Heart left ventricle (tissue), 13 donors: ENCODE data around the gene SP5.

Source experiments
- POLR2A ChIP-seq, 2 donors: fragments of 450-650 bp; IDR thresholded peaks; one replicate each; pipeline ENCODE4 v1.6.1; 2017; ENCODE audit warnings: antibody characterized with exemption in 2 of 2, mild to moderate bottlenecking in 2 of 2, moderate library complexity in 2 of 2
- TF ChIP-seq, protein P1 (sequence below), 12 donors: fragments of 200-600 bp; sonication (generic) in 4 of 12; IDR thresholded peaks; one replicate each; pipeline versions ENCODE4 v1.5.0 to v1.8.0; 2018 to 2022; ENCODE audit warnings: antibody characterized with exemption in 12 of 12, mild to moderate bottlenecking in 5 of 12
- donor health status: ischemic (EF 13 %, LVEDD 7.1; RV severe dilation, severe dysfunction).
- donor health status: DM: no; HTN: yes; CAD: no.
- donor health status: DM: no; HTN: no; CAD: no.
- donor health status: ischemic (EF 25% LVEDD 6.9; RV normal size, moderate dysfunction).
- donor health status: ischemic (EF 25% LVEDD 5.7; RV mildly dilated, moderate dysfunction).
- donor health status: ischemic (EF 35%, LVEDD 5.7; RV mildly dilated, moderate dysfunction).
- donor health status: nonischemic (EF 11% LVEDD 7.7; RV severe dilation, severe dysfunction).
- donor health status: DM: yes; HTN: yes; CAD: no.
- donor health status: PGD.
- donor health status: ischemic (EF 29% LVEDD 5.4; RV normal size, mild dysfunction).
- donor health status: nonischemic (EF 23%, LVEDD 6.1; RV moderate dilation, normal function).

DNA sequence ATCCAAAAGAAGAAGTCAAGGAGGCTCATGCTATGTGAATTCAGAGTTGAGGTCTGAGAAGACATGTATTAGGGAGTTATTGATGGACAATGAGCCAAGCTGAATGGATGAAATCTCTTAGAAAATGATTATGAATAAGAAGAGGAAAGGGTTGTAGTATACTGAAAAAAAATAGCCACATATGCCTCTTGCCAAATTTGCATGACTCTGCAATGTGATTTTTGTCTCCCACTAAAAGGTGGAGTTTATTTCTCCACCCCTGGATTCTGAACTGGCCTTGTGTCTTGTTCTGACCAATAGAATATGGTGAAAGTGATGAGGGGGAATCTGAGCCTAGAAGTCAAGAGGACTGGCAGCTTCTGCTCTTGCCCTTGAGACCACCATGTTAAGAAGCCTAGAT, 46.4 kb downstream of the SP5 start:
- no peak for TF ChIP-seq POLR2A (IDR thresholded peaks at IDR 0.05)
- TF ChIP-seq, protein P1, sequence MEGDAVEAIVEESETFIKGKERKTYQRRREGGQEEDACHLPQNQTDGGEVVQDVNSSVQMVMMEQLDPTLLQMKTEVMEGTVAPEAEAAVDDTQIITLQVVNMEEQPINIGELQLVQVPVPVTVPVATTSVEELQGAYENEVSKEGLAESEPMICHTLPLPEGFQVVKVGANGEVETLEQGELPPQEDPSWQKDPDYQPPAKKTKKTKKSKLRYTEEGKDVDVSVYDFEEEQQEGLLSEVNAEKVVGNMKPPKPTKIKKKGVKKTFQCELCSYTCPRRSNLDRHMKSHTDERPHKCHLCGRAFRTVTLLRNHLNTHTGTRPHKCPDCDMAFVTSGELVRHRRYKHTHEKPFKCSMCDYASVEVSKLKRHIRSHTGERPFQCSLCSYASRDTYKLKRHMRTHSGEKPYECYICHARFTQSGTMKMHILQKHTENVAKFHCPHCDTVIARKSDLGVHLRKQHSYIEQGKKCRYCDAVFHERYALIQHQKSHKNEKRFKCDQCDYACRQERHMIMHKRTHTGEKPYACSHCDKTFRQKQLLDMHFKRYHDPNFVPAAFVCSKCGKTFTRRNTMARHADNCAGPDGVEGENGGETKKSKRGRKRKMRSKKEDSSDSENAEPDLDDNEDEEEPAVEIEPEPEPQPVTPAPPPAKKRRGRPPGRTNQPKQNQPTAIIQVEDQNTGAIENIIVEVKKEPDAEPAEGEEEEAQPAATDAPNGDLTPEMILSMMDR (IDR thresholded peaks at IDR 0.05), result no peak
